ENCODE data around the gene GRAMD1A.

DNA sequence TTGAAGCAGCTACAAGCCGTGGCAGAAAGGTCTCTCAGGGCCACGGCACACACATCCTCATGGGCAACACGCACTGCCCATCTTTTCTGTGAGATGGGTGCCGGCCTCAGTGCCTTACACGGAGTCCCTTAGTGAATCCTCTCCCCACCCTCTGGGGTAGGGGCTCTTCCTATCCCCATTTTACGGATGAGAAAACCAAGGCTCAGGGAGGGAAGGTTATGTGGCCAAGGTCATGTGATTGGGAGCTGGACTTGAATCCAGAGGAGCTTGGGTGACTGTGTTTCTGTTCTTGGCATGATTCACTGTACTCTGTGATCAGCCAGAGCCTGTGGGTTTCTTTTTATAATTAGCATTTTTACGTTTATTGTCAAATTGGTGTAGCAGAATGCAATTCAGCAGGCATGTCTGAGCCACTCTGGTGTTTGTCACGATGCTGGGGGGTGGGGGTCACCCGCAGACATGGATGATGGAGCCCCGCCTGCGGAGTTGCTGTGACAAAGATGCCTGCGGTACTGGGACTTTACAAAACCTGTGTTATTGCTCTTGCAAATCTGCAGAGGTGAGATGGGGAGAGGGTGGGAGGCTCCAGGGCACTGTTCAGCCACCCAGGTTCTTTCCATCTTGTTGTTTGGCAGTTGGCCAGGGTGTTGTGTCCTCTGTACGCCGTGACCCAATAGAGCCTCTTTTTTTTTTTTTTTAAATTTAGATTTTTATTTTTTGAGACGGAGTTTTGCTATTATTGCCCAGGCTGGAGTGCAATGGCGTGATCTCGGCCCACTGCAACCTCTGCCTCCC lies 34.7 kb downstream of the GRAMD1A start:
- TF ChIP-seq, protein P1, sequence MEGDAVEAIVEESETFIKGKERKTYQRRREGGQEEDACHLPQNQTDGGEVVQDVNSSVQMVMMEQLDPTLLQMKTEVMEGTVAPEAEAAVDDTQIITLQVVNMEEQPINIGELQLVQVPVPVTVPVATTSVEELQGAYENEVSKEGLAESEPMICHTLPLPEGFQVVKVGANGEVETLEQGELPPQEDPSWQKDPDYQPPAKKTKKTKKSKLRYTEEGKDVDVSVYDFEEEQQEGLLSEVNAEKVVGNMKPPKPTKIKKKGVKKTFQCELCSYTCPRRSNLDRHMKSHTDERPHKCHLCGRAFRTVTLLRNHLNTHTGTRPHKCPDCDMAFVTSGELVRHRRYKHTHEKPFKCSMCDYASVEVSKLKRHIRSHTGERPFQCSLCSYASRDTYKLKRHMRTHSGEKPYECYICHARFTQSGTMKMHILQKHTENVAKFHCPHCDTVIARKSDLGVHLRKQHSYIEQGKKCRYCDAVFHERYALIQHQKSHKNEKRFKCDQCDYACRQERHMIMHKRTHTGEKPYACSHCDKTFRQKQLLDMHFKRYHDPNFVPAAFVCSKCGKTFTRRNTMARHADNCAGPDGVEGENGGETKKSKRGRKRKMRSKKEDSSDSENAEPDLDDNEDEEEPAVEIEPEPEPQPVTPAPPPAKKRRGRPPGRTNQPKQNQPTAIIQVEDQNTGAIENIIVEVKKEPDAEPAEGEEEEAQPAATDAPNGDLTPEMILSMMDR (IDR thresholded peaks at IDR 0.05; ENCODE audit: insufficient read depth, low read depth, low read length): no peak
- no peak for TF ChIP-seq EZH2 (IDR thresholded peaks at IDR 0.05; ENCODE audit: insufficient read depth, low read length)

All from astrocyte (in vitro differentiated cells and primary cell).